Ecto neural progenitor cell (in vitro differentiated cells): ENCODE data around the gene CAMK1.

Source experiments
- DNase-seq: peaks from one replicate; pipeline ENCODE4 v3.0.0-alpha.2; 2018; ENCODE audit warnings: low spot score

The CAMK1 gene

DNA sequence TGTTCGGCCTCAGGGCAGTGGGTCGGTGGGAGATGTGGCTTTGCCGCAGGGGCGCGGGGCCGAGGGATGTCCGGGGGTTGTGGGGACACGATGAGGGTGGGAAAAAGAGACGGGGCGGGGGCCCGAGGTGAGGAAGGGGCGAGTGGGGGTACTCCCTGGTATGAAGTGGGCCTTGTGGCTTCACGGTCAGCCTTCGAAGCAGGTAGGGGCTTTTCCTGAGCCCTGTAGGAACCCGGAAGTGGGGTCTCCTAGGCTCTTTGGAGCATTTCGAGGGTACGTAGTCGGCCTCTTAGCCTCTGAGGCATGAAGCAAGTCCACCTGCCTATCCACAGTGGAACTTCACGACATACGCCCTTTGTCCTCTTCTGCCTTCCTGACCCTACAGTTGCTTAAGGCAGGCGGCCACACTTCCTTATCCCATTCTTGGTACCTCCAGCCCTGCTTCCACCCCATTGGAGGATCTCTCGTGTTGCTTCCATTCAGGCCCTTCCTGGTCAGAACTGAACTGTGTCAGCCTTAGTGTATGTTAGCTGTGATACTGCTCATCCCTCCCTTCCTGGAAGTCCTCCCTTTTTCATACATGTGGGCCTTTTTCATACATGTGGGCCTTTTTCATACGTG lies 23.5 kb upstream of the CAMK1 start:
- DNase-seq = no peak

DNA sequence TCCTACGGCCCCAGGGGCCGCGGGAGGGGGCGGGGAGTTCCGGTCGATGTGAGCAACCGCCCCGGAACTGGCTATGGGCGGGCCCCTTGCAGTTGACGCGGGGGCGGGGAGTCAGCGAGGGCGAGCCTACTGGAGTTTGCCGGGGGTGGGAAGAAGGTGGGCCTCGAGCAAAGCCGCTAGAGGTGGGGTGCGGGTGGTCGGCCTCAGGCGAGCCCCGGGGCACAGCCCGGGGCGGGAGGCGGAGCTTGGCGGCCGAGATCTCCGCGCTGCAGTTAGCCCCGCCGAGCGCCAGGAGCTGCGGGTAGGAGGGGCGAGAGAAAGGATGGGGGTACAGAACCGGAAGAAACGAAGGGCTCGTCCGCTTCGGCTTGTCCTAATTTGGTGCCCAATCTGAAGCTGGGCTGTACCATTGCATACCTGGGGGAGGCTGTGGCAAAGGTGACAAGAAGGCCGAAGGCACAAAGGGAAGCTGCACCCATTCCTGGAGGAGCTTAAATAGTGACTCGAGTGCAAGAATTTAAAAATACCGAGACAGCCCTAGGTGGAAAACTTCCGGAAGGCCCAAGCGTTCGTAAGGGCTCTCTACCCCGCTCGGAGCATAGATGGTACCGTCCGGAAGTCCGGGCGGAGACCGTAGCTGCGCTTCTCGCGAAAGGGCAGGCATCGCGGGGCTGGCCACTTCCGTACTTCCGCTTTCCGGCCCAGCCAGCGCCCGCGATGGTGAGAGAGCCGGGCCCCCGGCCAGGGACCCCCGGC lies 22.8 kb upstream of the CAMK1 start, which contains the start of the genes ARPC4 and TADA3:
Gene ARPC4, plus strand, starts transcription at position 678 of the 756 bp plus-strand sequence. Its CDS starts 40 bp downstream, at position 718.
Gene TADA3, minus strand, starts transcription at position 69 of the 756 bp plus-strand sequence. CDS start 1,007 bp downstream, outside the sequence.
- DNase-seq = peak; percentile 92

DNA sequence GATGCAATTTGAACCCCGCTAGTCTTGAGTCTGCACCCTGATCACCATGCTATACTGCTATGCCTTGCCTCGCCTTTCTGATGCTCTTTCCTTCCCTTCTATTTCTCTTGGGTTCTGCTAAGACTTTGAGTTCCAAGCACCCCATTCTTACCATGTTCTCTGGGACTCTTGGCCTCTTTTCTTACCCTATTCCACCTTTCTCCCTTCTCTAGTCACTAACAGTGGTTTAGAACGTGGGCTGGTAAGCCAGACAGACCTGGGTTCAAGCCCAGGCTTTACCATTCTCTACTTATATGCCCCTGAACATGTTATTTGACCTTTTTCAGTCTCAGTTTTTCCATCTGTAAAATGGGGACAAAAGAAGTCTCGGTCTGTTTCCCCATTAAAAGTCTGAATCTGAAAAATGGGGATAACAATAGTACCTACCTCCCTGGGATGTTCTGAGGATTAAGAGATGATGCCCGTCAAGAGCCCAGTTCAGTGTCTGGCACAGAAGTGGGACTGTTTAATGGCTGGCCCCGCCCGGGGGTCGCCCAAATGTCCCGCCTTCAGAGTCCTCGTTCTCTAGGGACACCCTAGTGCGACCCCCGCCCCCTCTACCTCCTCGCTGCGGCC lies 22.1 kb upstream of the CAMK1 start:
- DNase-seq = no peak

DNA sequence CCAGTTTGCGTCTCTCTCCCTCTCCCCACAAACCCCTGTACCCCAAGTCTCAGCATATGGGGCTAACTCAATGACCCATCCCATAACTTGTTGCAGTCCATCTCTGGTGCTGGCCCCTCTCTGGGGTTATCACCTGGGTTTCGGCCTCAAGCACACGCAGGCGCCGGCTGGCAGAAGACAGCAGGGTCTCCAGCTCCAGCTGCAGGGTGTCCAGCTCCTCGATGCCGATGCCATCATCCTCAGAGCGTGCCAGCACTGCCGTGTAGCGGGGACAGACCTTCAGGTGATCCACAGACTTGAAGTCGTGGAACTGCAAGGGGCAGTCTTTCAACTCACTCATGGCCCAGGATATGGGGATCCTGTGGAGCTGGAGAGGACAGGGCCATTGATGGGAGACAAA lies 21.4 kb upstream of the CAMK1 start:
- no peak for DNase-seq

DNA sequence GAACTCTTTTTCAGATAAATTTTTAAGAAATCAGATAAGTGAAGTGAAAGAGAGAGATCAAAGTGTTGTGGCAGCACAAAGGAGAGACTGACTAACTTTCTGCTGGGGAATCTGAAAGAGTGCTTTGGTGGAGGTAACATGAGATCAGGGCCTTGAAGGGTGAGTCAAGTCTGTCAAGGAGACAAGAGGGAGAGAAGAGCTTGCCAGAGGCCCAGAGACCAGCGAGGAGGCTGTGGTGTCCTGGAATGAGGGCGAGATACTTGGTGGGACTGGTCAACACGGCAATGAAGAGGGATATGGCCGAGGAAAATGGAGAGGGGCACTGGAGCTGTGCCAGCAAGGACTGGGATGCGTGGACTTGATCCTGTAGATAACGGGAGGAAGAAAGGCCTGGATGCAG lies 18.0 kb upstream of the CAMK1 start:
- no peak for DNase-seq

DNA sequence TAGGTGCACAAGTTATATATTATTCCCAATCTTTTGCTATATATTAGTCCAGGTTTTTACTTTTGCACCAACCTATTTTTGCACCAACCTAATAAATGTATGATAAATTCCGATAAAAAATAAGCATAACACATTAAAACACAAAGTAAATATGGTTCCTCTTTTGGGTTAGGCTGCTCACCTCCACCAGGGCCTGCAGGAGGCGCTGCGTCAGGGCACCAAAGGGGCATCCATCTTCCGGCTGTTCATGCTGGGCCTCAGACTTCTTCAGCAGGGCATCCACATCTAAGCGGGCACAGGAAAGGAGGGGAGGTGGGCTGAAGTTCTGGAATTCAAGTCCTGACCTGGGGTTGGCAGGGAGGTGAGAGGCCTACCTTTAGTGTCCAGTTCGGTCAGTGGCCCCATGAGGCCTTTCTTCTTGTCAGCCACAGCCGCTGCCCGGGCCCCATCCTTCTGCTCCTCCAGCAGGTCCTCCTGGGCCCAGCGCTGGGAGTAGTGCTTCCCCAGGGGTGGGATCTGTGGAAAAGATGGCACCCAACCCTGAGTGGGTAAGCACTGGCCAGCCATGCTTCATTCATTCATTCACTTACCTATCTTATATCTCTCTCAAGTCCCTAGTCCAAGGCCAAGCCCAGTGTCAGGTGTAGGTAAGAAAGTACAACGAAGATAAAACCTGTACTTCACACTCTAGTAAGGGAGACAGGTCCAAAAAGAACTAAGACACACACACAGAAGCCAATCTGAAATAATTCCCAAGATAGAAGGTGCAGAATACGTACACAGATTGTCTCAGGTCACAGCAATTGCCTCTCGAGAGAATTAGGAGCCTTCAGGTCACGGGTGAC lies 17.3 kb upstream of the CAMK1 start:
- DNase-seq = no peak

DNA sequence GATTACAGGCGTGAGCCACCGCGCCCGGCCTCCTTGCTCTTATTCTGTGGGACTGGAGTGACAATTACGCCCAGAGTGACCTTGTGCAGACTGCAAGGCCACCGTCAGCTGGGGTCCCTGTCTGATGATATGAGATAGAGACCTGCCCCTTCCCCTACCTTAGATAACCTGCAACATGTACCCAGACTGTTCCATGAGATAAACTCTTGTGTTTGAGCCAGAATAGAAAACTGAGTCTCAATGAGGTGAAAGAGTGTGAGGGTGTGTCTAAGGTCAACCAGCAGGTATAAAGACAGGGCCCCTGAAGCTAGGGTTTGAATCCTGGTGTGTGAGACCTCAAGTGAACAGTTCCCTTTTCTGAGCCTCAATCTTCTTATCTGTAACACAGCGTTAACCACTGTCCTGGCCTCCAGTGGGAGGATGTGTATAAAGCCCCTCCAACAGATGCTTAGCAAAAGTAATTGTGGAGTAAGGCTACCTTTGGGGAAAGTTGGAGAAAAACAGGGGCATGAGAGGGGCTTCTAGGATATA lies 16.5 kb upstream of the CAMK1 start:
- no peak for DNase-seq

DNA sequence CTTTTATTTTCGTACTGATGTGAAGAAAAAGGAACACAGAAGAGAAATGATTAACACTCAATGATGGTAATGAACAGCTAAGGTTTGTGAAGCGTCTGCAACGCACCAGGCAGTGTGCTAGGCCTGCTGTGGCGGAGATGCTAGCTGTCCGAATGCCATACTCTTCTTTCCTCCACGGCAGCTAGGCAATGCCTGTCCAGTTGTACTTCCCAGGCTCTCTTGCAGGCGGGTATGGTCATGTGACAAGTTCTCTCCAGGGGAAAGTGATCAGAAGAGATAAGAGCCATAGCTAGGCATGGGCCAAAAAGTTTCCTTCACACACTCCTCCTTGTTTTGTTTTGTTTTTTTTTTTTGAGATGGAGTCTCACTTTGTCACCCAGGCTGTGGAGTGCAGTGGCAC lies 15.9 kb upstream of the CAMK1 start:
- no peak for DNase-seq

DNA sequence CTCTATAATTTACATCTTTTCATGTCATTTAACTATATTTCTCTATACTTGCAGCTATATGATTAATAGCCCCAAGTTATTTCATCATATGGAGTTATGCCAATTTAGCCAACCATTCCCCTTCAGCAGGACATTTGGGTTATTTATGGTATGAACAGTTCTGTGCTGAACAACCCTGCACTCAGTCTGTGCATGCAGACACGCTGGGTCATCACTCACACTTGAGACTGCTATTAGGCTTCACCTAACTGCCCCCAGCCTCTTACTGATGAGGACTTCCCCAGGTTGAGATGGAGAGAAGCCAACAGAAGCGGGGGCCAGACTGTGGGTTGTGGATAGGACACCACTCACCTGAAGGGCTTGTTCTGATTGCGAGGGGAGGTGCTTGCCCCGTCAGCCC lies 15.2 kb upstream of the CAMK1 start:
- DNase-seq = no peak

DNA sequence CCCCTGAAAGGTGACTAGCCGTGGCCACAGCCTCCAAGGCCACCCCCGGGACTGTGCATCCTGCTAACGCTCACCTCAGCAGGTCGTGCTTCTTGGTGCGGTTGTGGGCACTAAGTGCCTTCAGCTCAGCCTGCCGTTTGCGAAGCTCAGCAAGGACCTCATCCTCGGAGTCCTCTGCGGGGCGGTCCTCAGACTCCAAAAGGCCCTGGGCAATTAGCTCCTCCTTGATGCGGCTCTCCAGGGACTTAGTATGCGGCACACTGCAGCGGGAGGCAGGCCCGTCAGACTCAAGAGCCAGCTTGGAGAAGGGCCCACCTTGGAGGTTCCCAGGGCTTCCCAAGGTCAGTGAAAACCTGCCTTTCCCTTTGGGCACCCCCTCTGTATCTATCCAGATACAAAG lies 14.2 kb upstream of the CAMK1 start:
- no peak for DNase-seq

DNA sequence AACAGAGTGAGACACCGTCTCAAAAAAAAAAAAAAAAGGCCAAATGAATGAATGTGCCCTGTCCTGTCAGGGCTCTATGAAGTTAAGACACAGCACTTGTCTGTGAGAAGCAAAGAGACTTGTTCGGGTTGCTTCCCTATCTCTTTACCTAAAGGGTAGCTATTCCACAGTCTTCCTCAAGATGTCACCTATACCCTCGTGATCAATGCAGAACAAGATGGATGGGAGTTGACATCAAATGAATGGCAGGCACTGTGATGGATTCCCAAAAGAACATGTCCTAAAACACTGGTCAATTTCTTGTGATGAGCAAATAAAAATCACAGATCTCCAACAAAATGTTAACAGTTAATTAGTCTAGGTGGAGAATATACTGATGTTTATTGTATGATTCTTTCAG lies 13.0 kb upstream of the CAMK1 start:
- DNase-seq = no peak

DNA sequence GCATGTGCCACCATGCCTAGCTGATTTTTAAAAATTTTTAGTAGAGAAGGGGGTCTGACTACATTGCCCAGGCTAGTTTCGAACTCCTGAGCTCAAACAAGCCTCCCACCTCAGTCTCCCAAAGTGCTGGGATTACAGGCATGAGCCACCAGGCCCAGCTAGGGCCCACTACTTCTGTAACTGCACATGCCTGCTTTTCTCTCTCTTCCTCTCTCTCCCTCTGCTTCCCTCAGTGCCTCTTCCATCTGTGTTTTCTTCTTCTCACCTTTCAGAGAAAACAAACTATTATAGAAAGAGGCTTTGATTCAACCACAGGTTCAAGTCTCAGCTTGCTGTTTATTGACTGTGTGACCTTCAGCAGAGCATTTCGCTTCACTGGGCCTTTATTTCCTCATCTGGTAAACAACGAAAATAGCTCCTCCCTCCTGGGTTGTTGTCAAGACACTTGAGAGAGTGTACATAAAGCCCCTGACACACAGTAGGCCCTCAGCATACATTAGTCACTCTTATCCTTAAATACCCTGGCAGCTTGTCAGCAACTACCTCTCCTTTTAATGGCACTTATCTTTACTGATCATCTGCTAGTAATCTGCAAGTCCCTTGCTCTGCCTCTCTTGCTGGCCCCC lies 12.3 kb upstream of the CAMK1 start:
- DNase-seq = no peak

DNA sequence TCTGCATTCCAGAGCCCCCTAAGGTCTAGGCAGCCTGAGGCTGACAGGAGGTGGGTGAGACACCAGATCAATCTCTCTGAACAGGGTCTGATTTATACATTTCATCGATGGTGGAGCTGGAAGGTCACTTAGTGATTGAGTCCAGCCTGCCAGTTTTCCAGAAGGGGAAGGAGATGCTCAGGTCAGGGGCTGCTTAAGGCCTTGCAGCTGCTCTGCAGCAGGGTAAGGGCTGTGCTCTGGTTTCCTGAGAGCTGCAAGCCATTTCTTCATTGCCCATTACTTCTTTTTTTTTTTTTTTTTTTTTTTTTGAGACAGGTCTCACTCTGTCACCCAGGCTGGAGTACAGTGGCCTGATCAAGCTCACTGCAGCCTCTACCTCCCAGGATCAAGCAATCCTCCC lies 11.8 kb upstream of the CAMK1 start:
- DNase-seq = no peak

DNA sequence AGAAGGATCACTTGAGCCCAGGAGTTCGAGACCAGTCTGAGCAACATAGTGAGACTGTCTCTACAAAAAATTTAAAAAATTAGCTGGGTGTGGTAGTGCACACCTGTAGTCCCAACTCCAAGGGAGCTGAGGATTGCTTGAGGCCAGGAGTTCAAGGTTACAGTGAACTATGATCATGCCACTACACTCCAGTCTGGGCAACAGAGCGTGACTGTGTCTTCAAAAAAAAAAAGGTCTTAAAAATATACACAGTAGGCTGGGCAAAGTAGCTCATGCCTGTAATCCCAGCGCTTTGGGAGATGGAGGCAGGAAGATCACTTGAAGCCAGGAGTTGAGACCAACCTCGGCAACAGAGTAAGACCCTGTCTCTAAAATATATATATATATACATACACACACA lies 11.2 kb upstream of the CAMK1 start:
- DNase-seq = no peak

DNA sequence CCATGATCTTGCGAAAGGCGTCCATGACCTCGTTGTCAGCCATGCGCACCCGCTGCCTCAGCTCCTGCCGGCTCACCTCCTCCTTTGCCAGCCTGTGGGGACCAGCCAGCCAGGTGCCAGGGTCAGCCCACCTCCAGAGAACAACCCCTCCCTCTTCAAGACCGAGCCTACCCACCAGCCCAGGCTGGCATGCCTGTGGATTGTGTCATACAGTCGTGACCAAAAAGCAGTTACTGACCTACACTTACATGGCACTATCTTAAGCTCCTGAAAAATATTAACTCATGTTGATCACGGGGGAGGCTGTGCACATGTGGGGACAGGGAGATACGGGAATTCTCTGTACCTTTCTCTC lies 10.7 kb upstream of the CAMK1 start:
- DNase-seq = no peak

DNA sequence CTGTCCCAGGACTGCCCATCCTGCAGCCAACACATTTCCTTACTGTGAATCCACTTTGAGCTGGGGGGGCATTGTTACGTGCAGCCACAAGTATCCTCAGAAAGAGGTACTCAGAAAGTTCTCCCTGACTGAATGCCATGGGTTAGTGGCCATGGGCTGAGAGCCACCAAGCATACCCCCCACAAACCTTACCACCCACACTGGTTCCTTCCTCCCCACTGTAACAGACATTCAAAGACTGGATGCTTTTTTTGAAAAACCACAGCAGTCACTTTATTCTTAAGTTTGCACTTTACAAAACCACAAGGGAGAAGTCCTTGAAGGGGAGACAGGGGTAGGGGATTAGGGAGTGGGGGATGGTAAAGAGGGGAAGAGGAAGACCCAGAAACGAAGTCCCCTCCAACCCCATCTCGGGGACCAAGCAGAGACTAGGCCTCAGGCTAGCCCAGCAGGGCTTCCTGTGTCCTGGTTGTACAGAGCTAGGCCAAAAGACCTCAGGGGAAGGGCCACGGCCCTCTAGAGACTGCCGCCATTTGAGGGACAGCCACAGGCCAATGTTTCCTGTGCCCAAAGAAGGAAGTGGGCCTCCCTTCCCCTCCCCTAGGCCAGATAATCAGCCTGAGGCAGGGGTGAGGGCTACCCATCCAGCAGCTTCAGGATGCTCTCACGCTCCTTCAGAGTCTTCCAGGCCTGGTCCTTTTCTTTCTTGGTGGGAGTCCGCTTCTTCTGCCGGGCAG lies 10.1 kb upstream of the CAMK1 start:
- DNase-seq = no peak

DNA sequence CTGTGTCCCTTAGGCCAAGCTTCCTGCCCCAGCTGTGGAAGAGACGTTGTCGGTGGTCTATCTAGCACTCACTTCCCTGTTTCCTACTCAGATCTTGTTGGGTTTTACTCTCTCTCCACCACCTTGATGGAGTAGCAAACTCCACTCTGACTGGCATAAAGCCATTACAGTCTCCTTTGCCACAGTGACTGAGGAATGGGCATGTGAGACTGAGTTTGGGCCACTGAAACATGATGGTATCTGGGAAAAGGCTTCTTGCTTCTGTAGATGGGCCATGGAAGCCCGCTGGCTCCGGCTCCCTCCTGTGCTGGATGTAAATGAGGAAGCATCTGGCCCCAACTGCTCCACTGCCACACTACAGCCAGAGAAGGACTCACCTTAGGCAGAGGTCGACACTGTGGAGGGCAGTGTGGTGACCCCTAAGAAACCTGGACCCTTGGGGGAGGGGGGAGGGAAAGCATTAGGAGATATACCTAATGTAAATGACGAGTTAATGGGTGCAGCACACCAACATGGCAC lies 9.4 kb upstream of the CAMK1 start:
- DNase-seq = no peak

DNA sequence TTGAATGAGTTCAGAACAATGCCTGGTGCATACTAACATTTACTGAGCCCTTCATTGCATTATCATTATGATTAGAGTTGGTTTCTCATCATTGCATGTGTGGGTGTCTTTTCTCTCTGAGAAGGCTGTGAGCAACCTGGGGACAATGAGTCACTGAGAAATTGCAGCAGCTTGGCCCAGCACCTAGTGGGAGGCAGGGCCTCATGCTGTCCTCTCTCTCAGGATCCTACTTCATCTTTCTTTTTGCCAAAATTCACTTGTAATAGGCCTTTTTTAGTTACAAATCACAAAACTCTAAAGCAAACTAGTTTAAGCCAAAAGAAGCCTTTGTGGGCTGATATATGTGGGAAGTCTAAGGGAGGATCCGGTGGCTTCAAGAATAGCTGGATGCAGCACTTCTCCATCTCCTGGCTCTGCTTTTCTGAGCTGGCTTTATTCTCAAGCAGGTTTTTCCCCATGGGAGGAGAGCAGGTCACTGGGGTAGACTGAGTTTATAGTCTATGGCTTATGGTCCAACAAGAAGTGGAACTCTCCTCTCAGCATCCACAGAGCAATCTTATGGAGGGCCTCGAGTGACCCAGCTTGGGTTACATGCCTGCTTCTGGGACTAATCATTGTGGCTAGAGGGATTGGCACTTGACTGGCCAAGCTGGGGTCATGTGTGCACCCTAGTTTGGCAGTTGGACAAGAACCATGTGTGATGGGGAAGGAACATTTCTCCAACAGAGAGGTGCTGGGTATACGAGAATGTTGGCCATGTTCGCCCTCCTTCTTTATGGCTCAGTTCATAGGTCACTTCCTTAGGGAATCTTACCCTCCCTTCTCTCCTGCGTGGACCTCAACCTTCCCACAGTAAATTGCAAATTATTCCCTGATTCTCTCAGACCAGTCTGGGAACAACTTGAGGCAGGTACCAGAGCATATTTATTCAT lies 8.7 kb upstream of the CAMK1 start:
- DNase-seq = no peak

DNA sequence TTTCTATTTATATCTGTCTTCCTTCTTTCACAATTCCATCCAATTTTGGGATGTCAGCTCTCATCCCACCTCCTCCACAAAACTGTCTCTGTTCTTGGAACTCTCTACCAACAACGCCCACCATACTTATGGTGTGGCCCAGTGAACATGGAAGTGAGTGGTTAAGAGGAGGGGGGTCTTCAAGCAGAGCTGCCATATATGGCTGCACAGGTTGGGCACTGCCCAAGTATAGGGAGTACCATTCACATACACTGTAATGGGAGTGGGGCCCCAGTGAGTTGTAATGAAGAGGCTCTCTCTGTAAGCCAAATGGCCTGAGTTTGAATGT lies 7.9 kb upstream of the CAMK1 start:
- DNase-seq = no peak
